Neural cell (in vitro differentiated cells): ENCODE results near the gene DNAJB4.

ENCODE experiments used
- CTCF ChIP-seq: fragments of 450-650 bp; IDR thresholded peaks from 2 replicates; pipeline ENCODE4 v1.5.1; 2014; ENCODE audit warnings: antibody characterized with exemption, mild to moderate bottlenecking, moderate library complexity; ENCODE audit not compliant: poor library complexity, severe bottlenecking
- POLR2AphosphoS5 ChIP-seq: IDR thresholded peaks from 2 replicates; pipeline ENCODE4 v1.6.1; 2012
- SMC3 ChIP-seq: fragments of 450-650 bp; conservative IDR thresholded peaks from 2 replicates; pipeline ENCODE4 v1.6.1; 2014; ENCODE audit warnings: antibody characterized with exemption, mild to moderate bottlenecking, moderate library complexity; ENCODE audit not compliant: poor library complexity
- TAF1 ChIP-seq: IDR thresholded peaks from 2 replicates; pipeline ENCODE4 v1.6.1; 2012; ENCODE audit warnings: low read depth
- TF ChIP-seq, protein P1 (sequence below): IDR thresholded peaks from 2 replicates; pipeline ENCODE4 v1.6.1; 2012; ENCODE audit warnings: borderline replicate concordance

DNA sequence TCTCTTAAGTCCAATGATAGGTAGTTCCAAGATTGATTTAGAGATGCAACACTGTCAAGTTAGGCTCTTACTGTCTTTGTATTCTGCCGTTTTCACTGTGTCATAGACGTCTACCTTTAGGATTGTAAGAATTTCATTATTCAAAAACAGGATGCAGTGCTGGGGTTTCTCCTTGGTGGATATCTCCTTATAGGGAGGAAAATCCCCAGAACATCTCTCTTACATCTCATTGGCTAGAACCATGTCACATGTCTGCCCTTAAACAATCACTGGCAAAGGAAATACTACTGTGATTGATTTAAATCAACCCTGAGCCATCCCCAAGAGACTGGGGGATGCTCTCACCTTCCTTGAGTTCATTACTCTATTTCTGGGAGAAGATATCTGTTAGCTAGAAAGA is 15.0 kb upstream of the DNAJB4 start:
- TF ChIP-seq TAF1, result no peak
- TF ChIP-seq, protein P1, sequence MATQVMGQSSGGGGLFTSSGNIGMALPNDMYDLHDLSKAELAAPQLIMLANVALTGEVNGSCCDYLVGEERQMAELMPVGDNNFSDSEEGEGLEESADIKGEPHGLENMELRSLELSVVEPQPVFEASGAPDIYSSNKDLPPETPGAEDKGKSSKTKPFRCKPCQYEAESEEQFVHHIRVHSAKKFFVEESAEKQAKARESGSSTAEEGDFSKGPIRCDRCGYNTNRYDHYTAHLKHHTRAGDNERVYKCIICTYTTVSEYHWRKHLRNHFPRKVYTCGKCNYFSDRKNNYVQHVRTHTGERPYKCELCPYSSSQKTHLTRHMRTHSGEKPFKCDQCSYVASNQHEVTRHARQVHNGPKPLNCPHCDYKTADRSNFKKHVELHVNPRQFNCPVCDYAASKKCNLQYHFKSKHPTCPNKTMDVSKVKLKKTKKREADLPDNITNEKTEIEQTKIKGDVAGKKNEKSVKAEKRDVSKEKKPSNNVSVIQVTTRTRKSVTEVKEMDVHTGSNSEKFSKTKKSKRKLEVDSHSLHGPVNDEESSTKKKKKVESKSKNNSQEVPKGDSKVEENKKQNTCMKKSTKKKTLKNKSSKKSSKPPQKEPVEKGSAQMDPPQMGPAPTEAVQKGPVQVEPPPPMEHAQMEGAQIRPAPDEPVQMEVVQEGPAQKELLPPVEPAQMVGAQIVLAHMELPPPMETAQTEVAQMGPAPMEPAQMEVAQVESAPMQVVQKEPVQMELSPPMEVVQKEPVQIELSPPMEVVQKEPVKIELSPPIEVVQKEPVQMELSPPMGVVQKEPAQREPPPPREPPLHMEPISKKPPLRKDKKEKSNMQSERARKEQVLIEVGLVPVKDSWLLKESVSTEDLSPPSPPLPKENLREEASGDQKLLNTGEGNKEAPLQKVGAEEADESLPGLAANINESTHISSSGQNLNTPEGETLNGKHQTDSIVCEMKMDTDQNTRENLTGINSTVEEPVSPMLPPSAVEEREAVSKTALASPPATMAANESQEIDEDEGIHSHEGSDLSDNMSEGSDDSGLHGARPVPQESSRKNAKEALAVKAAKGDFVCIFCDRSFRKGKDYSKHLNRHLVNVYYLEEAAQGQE, result no peak
- TF ChIP-seq CTCF, result no peak
- TF ChIP-seq SMC3, result no peak
- no peak for TF ChIP-seq POLR2AphosphoS5
